DOHH2 (cell line): ENCODE measurements around the gene SPATA13.

Experiments used
- EZH2phosphoT487 ChIP-seq: fragments of 200-600 bp; sonication (generic); IDR thresholded peaks from 2 replicates; pipeline ENCODE4 v1.6.1; 2017; ENCODE audit warnings: borderline replicate concordance, mild to moderate bottlenecking, antibody characterized with exemption, low read length, moderate library complexity, mixed read lengths
- TF ChIP-seq, protein P1 (sequence below): fragments of 200-600 bp; sonication (generic); IDR thresholded peaks from one replicate; pipeline ENCODE4 v1.5.1; 2014; ENCODE audit warnings: antibody characterized with exemption, mild to moderate bottlenecking, low read depth, low read length; ENCODE audit not compliant: poor library complexity, severe bottlenecking

GRCh38 chr13:24276861-24277260, 116.3 kb downstream of the SPATA13 start:
- TF ChIP-seq, protein P1, sequence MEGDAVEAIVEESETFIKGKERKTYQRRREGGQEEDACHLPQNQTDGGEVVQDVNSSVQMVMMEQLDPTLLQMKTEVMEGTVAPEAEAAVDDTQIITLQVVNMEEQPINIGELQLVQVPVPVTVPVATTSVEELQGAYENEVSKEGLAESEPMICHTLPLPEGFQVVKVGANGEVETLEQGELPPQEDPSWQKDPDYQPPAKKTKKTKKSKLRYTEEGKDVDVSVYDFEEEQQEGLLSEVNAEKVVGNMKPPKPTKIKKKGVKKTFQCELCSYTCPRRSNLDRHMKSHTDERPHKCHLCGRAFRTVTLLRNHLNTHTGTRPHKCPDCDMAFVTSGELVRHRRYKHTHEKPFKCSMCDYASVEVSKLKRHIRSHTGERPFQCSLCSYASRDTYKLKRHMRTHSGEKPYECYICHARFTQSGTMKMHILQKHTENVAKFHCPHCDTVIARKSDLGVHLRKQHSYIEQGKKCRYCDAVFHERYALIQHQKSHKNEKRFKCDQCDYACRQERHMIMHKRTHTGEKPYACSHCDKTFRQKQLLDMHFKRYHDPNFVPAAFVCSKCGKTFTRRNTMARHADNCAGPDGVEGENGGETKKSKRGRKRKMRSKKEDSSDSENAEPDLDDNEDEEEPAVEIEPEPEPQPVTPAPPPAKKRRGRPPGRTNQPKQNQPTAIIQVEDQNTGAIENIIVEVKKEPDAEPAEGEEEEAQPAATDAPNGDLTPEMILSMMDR: no peak
- TF ChIP-seq EZH2phosphoT487: no peak
